HepG2 (cell line): ENCODE measurements around the gene MORN1. TPM values are rescaled to one million over a fixed set of nuclear protein-coding genes. Genes with fewer than 3 reads are reported as not detected.

ENCODE experiments used
- ATAC-seq: fragments of 200-7000 bp; cut with Tn5 transposase; 3 replicates; pipeline ENCODE4 v1.9.1; 2020; ENCODE audit warnings: mild to moderate bottlenecking, moderate library complexity
- BruUV-seq: library from RNA; stranded (reverse); fragments of 400-500 nt; replicated peaks from 2 replicates; lab custom pipeline; 2021; lab: Mats Ljungman, UMichigan
- CTCF ChIA-PET: fragments of 300-600 bp; formaldehyde crosslinking; extraction: SDS; loops from one replicate; lab custom pipeline; 2021; ENCODE audit warnings: low total read pairs, inconsistent platforms, low intra/inter-chr PET ratio; lab: Yijun Ruan, JAX
- POLR2A ChIA-PET: fragments of 350-600 bp; sonication (Branson Sonifier 250); formaldehyde crosslinking; loops from one replicate; lab custom pipeline; 2020; ENCODE audit warnings: antibody characterized with exemption, inconsistent platforms; lab: Yijun Ruan, JAX
- DNase-seq: peaks from one replicate; pipeline ENCODE4 v3.0.0-alpha.2; 2015; ENCODE audit warnings: low spot score
- FAIRE-seq: peaks from 3 replicates; lab custom pipeline; 2011; peaks lifted over from hg19 to GRCh38; lab: Jason Lieb, UNC
- H2AFZ ChIP-seq: one replicate; pipeline ENCODE4 v1.6.1; 2011; ENCODE audit warnings: low read length, inconsistent platforms
- H3K27ac ChIP-seq: fragments of 300-600 bp; 3 replicates; pipeline ENCODE4 v1.8.0; 2011; ENCODE audit warnings: mixed run types, mild to moderate bottlenecking, mixed read lengths, low read length, inconsistent platforms; ENCODE audit not compliant: insufficient read depth; ENCODE audit errors: extremely low read length
- H3K27me3 ChIP-seq, 2 experiments: fragments of 200-600 bp in 1 of 2; 2 replicates in 1 of 2; 3 replicates in 1 of 2; pipeline versions ENCODE4 v1.6.0 to v1.8.0; 2011; ENCODE audit warnings: low read length in 2 of 2, mild to moderate bottlenecking in 2 of 2, moderate library complexity in 2 of 2, inconsistent platforms in 1 of 2; ENCODE audit not compliant: insufficient read depth in 2 of 2, control insufficient read depth in 1 of 2
- H3K36me3 ChIP-seq, 2 experiments: fragments of 200-600 bp in 1 of 2; replicated peaks in 1 of 2; 2 replicates in 1 of 2; 3 replicates in 1 of 2; pipeline versions ENCODE4 v1.5.1 to v1.8.0; 2011; ENCODE audit warnings: low read length in 2 of 2, inconsistent platforms in 1 of 2; ENCODE audit not compliant: insufficient read depth in 2 of 2, control insufficient read depth in 1 of 2
- H3K4me1 ChIP-seq: 2 replicates; pipeline ENCODE4 v1.5.1; 2012; ENCODE audit warnings: low read length, inconsistent platforms; ENCODE audit not compliant: insufficient read depth
- H3K4me2 ChIP-seq: 2 replicates; pipeline ENCODE4 v1.6.0; 2011; ENCODE audit warnings: low read depth, low read length, inconsistent platforms
- H3K4me3 ChIP-seq, 3 experiments: fragments of 200-600 bp in 1 of 3; sonication (generic), shearing (Covaris generic) in 1 of 3; replicated peaks in 1 of 3; 2 replicates each; pipeline ENCODE4 v1.5.1; 2011 to 2016; ENCODE audit warnings: low read length in 3 of 3, inconsistent platforms in 2 of 3, low read depth in 2 of 3, mild to moderate bottlenecking in 2 of 3, control low read depth in 1 of 3, mixed read lengths in 1 of 3; ENCODE audit not compliant: insufficient read depth in 1 of 3
- H3K79me2 ChIP-seq: one replicate; pipeline ENCODE4 v1.6.1; 2011; ENCODE audit warnings: low read length, inconsistent platforms; ENCODE audit not compliant: insufficient read depth
- H3K9ac ChIP-seq: 2 replicates; pipeline ENCODE4 v1.6.0; 2011; ENCODE audit warnings: mild to moderate bottlenecking, low read depth, low read length, inconsistent platforms; ENCODE audit not compliant: insufficient read depth
- H3K9me3 ChIP-seq: 2 replicates; pipeline ENCODE4 v1.5.1; 2012; ENCODE audit warnings: mild to moderate bottlenecking, low read length
- H4K20me1 ChIP-seq: 2 replicates; pipeline ENCODE4 v1.6.0; 2011; ENCODE audit warnings: inconsistent platforms, mild to moderate bottlenecking, low read length, moderate library complexity; ENCODE audit not compliant: insufficient read depth
- AGO2 ChIP-seq: fragments of 200-400 bp; formaldehyde crosslinking; optimal IDR thresholded peaks from 2 replicates; pipeline ENCODE3; 2017; ENCODE audit warnings: mild to moderate bottlenecking, low read depth, low read length, moderate library complexity
- CHD4 ChIP-seq: fragments of 200-600 bp; sonication (generic); IDR thresholded peaks from 2 replicates; pipeline ENCODE4 v1.7.0; 2017; ENCODE audit warnings: mild to moderate bottlenecking, low read length, borderline replicate concordance
- DPF2 ChIP-seq: sonication (generic); formaldehyde crosslinking; IDR thresholded peaks from 2 replicates; pipeline ENCODE4 v1.4.0; 2020; ENCODE audit warnings: mild to moderate bottlenecking, low read depth, missing genetic modification reagents, borderline replicate concordance
- FIP1L1 ChIP-seq: fragments of 200-400 bp; formaldehyde crosslinking; IDR thresholded peaks from 2 replicates; pipeline ENCODE4 v1.6.1; 2018; ENCODE audit warnings: low read depth, mild to moderate bottlenecking, low read length, moderate library complexity, borderline replicate concordance; ENCODE audit not compliant: insufficient read depth
- KDM3A ChIP-seq: IDR thresholded peaks from 2 replicates; pipeline ENCODE4 v1.6.1; 2018; ENCODE audit warnings: low read depth, missing compliant biosample characterization
- RBM22 ChIP-seq: fragments of 200-400 bp; formaldehyde crosslinking; optimal IDR thresholded peaks from 2 replicates; pipeline ENCODE3; 2017; ENCODE audit warnings: mild to moderate bottlenecking, low read length, moderate library complexity
- SP2 ChIP-seq: sonication (generic); formaldehyde crosslinking; IDR thresholded peaks from 2 replicates; pipeline ENCODE4 v1.5.1; 2020; ENCODE audit warnings: mild to moderate bottlenecking, missing genetic modification reagents
- ZNF496 ChIP-seq: sonication (generic); formaldehyde crosslinking; IDR thresholded peaks from 2 replicates; pipeline ENCODE4 v1.8.1; 2023; ENCODE audit warnings: mild to moderate bottlenecking, moderate library complexity, missing genetic modification reagents; ENCODE audit not compliant: insufficient replicate concordance
- ZNF615 ChIP-seq: sonication (generic); formaldehyde crosslinking; IDR thresholded peaks from 2 replicates; pipeline ENCODE4 v1.5.0; 2020; ENCODE audit warnings: mild to moderate bottlenecking, missing genetic modification reagents, borderline replicate concordance
- WGBS: methylation state at CpG from one replicate; pipeline ENCODE4 v1.1.6; 2017; ENCODE audit warnings: low lambda C conversion rate; 5-methylcytosine and 5-hydroxymethylcytosine counted together
- in situ Hi-C: cut with HindIII; loops from 2 replicates; pipeline ENCODE4 v1.10.0; 2017; ENCODE audit warnings: low pct_unique_long_range_greater_than_20kb; ENCODE audit not compliant: extremely low pct_ligation_motif_present
- intact Hi-C: fragments of 100-400 bp; cut with micrococcal nuclease; formaldehyde crosslinking; loops from one replicate; pipeline ENCODE4 v1.10.0; 2022; ENCODE audit not compliant: unreplicated experiment
- polyA plus RNA-seq, 8 experiments: library from polyadenylated mRNA; depleted of rRNA in 3 of 8; stranded (reverse) in 7 of 8; unstranded in 1 of 8; fragments of >200 nt; fragmentation: Illumina TruSeq in 4 of 8; extraction: Trizol in 4 of 8; gene quantifications; 2 replicates each; pipeline versions ENCODE4 v1.2.1 to v1.2.3, GENCODE V29; 2011 to 2016; ENCODE audit warnings: low read depth in 4 of 8, missing spikeins in 1 of 8, mixed read lengths in 1 of 8; ENCODE audit not compliant: insufficient read depth in 1 of 8
- total RNA-seq, 5 experiments: library from RNA; depleted of rRNA; stranded (reverse); fragments of >200 nt; fragmentation: Illumina TruSeq; extraction: Trizol; gene quantifications; 2 replicates each; pipeline ENCODE4 v1.2.3, GENCODE V29; 2016; ENCODE audit warnings: low read depth in 1 of 5

Gene MORN1
- total and polyA plus RNA-seq, 2 of the 13 experiments (the other 11 are each of a cell fraction or from before 2014, with no cell fraction given), result 3.1 to 6.5 TPM

DNA sequence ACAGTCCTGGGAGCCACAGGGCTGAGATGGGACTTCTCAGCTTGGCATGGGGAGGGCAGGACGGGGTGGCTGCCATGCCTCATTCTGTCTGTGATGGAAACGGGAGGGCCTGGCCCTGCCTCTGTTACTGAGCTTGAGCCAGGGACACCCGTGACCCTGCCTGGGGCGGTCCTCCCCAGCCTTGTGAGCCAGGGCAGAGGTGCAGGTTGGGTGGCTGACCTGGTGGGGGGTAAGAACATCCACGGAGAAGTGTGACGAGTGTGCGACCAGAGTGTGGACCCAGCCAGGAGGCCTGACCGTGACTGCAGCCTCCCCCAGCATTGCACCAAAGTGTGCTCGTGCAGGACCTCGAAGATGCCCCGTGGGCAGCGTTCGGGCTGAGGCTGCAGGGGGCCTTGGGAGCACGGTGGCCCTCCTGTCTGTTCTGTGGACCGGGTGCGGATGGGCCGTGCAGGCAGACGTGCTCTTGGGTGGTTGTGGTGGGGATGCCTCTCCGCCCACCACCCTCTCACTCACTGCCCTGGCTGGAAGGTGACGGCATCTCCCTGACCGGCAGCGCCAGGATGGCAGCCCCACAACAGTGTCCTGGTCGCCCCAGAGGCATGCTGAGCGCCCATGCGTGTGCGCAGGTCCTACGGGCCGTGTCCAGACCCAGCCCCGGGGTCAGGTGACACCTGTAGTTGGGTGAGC is 117.8 kb downstream of the MORN1 start:
- in situ Hi-C loops, result no loop called here
- POLR2A ChIA-PET, result no interaction called here

DNA sequence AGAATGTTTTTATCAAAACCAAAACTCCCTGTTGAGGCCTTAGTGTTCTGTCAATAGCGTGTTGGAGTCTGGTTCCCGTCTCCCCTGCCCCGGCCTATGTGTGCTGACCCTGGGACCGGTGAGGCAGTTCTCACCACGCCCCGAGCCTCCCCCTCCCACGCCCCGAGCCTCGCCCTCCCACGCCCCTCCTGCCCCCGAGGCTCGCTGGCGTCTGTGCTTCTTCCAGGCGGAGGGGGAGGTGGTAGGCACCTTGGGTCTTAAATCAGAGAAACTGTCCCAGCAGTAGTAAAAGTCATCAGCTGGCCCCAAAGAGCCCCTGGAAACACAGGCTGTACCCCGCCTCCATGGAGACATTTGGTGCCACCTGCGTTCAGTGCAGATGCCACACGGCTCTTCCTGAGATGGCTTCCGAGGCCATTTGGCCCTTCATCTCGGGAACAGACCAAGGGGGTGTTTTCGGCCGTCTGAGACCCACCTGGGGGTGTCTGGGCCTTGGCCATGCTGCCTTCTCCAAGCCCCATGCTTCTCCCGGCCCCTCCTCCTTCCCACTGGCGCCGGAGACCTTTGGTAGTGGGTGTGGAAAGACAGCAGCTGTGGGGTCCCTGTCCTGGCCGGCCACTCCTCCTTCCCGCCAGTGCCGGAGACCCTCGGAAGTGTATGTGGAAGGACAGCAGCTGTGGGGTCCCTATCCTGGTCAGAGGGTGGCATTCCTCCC is 118.5 kb downstream of the MORN1 start:
- no peak overlapping the region for H2AFZ ChIP-seq
- TF ChIP-seq ZNF615 (no peak), KDM3A (no peak), RBM22 (peak; percentile 47)
- H3K4me3 ChIP-seq, result no peak overlapping the region
- intact Hi-C loops, result no loop called here
- POLR2A ChIA-PET, result interaction anchor here (0.6 kb wide), 1 partner anchor 23 kb away, joined by 3 read pairs; no protein-coding TSS in a partner anchor
- in situ Hi-C loops, result no loop called here
- DNase-seq (no peak), FAIRE-seq (no peak), ATAC-seq (no peak)
- WGBS, result 91% methylated on average over 23 of the region's 28 CpGs
- H3K79me2 ChIP-seq, result peaks cover 90% of the 10 kb centered on the region
- CTCF ChIA-PET, result no interaction called here
- peaks cover 66% of the 10 kb centered on the region for H3K4me1 ChIP-seq
- no TSS peak for BruUV-seq
- no peak overlapping the region for H3K27ac ChIP-seq
- peaks cover 2 to 12% of the 10 kb centered on the region in 2 experiments; a peak in 4 of 5 replicates for H3K36me3 ChIP-seq
- peaks cover 74% of the 10 kb centered on the region for H4K20me1 ChIP-seq
- no peaks in the 10 kb centered on the region for H3K27me3 ChIP-seq
- H3K9me3 ChIP-seq, result no peaks in the 10 kb centered on the region
- H3K4me2 ChIP-seq, result no peak overlapping the region
- no peak overlapping the region for H3K9ac ChIP-seq

More for the DNA sequence above, 117.8 kb downstream of the MORN1 start:
- H4K20me1 ChIP-seq, result peaks cover 79% of the 10 kb centered on the region
- H3K4me1 ChIP-seq, result peaks cover 69% of the 10 kb centered on the region
- no peak overlapping the region for H3K4me2 ChIP-seq
- peaks cover 93% of the 10 kb centered on the region for H3K79me2 ChIP-seq
- no peaks in the 10 kb centered on the region for H3K9me3 ChIP-seq
- no peak for TF ChIP-seq DPF2 (CRISPR knock-in tag)
- TF ChIP-seq SP2, result no peak
- no peak for TF ChIP-seq ZNF496 (CRISPR knock-in tag)
- no peak for TF ChIP-seq FIP1L1
- peak; percentile 79 for TF ChIP-seq AGO2
- TF ChIP-seq CHD4, result no peak
- BruUV-seq, result no TSS peak
- FAIRE-seq, result no peak
- no peak overlapping the region for H3K27ac ChIP-seq
- WGBS, result 89% methylated on average over 16 of the region's 29 CpGs
- no peaks in the 10 kb centered on the region for H3K27me3 ChIP-seq
- ATAC-seq, result no peak
- CTCF ChIA-PET, result no interaction called here
- no peak overlapping the region for H2AFZ ChIP-seq
- no peak overlapping the region for H3K4me3 ChIP-seq
- no peak for DNase-seq
- H3K9ac ChIP-seq, result no peak overlapping the region
- intact Hi-C loops, result no loop called here
- peaks cover 3 to 14% of the 10 kb centered on the region in 2 experiments; a peak in 4 of 5 replicates for H3K36me3 ChIP-seq
